HG03469 (cell line): Measurements from ENCODE around the gene CSF2RB.
"Not testable (repeated sequence)": the region's sequence is repeated elsewhere in the genome, so short reads cannot be mapped to it uniquely, and the experiment has no call there.

Experiments used
- ATAC-seq: cut with Tn5 transposase; IDR thresholded peaks from one replicate; pipeline ENCODE4 v1.9.1; 2021; ENCODE audit warnings: mild to moderate bottlenecking, moderate library complexity, moderate number of reproducible peaks; ENCODE audit not compliant: unreplicated experiment

CSF2RB gene

GRCh38 chr22:36961626-36962025, 48.2 kb downstream of the CSF2RB start:
- no peak for ATAC-seq

DNA sequence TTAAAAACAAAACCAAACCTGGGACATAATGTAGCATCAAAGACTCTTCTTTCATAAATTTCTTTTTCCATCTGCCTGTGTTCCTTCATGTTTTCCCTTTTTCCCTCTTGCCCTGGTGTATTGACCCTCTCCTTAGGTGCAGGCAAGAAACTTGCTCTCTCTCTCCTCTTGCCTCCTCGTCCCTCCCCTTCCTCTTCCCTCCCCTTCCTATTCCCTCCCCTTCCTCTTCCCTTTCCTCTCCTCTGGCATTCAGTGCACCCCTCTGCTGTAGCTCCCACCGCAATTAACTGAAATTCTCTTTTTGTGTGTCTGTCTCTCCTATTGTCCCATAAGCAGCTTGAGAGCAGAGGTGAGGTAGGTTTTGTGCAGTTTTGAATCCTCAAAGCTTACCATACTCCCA, 49.9 kb downstream of the CSF2RB start:
- ATAC-seq, result no peak

- ATAC-seq, result no peak
Observed at GRCh38 chr22:36964106-36964505, 50.7 kb downstream of the CSF2RB start.

DNA sequence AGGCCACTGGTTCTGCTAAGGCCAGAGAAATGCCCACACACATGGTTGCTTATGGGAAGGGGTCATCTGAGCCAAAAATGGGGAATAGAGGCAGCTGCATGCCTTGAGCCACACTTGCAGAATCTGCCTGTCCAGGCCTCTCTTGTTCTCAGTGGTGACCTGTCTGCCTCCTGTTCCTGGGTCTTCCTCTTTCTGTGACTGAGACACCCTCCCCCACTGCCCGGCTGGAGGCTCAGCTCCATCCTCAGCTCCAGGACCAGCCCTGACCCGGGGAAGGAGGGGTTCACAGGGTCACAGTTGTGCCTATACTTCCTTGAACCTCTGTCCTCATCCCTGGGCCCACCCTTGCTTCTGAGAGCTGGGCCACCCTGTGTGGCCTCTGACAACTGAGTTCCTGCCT, 52.3 kb downstream of the CSF2RB start:
- ATAC-seq, result no peak

GRCh38 chr22:36966851-36967540, 53.6 kb downstream of the CSF2RB start:
- no peak for ATAC-seq

GRCh38 chr22:36968249-36968964, 55.0 kb downstream of the CSF2RB start:
- no peak for ATAC-seq

DNA sequence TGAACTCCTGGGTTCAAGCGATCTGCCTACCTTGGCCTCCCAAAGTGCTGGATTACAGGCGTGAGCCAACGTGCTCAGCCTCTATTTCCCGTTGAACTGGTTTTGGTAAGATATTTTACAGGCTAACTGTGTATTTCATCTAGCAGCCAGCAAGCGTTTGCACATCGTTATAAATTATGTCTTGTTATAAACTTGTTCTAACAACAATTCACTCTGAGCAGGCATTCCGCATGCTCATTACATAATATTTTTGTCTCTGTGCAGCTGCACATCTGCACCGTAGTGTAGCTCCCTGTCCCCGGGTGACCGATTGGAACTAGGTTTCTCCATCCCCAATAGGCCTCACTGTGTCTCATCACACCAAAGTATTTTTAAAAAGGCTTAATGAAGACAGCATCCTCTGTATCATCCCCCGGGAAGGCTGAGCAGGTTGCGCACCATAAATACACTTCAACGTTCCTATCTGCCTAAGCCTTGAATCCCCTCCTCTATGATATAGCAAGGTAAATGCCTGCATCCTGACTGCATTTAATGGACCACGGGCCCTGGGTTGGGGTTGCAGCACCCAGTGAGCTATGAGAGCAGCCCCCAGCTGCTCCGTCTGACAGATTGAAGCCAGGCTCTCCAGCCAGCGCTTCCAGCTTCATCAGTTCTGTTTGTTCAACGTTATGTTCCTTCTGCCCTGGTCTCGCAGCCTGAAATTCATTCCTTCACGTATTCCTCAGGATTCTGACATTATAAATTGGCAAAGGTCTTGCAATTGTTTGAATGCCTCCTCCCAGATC, 58.1 kb downstream of the CSF2RB start:
- ATAC-seq, result no peak

GRCh38 chr22:36976606-36977005, 63.2 kb downstream of the CSF2RB start:
- no peak for ATAC-seq

GRCh38 chr22:36977401-36977861, 64.0 kb downstream of the CSF2RB start:
- no peak for ATAC-seq

- ATAC-seq, result no peak
Observed at GRCh38 chr22:36977947-36978660, 64.7 kb downstream of the CSF2RB start.

- ATAC-seq, result no peak
Observed at GRCh38 chr22:36979016-36979910, 65.8 kb downstream of the CSF2RB start.

GRCh38 chr22:36981247-36981775, 67.9 kb downstream of the CSF2RB start:
- no peak for ATAC-seq

- no peak for ATAC-seq
Observed at GRCh38 chr22:36982136-36982535, 68.7 kb downstream of the CSF2RB start.

DNA sequence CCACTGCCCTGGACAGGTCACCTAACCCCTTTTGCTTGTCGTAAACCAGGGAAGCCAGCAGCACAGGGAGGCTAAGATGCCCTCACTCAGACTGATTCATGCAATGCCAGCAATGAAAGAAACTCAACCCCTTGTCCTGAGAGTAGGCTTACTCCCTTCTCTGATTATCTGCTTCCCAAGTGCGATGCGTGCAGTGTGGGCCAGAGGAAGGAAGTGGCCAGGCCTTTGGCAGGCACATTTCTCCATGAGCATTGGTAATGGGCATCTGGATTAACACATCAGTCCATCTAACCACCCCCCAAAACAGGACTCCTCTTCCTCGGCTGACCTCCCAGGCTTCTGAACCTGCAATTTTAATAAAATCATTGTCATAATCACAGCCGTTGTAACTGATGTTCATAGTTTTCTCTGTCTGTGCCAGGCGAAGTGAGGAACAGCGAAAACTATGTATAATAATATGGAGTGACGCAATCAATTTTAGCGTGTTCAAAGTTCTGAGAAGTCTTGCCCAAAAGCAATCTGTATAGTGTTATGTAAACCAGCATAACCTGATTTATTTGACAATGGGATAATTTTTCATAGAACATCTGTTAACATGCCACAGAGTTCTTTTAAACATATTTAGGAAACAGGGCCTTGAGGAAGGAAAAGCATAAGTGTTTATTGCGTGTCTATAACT, 71.9 kb downstream of the CSF2RB start:
- no peak for ATAC-seq

GRCh38 chr22:36986242-36986821, 72.9 kb downstream of the CSF2RB start:
- no peak for ATAC-seq

DNA sequence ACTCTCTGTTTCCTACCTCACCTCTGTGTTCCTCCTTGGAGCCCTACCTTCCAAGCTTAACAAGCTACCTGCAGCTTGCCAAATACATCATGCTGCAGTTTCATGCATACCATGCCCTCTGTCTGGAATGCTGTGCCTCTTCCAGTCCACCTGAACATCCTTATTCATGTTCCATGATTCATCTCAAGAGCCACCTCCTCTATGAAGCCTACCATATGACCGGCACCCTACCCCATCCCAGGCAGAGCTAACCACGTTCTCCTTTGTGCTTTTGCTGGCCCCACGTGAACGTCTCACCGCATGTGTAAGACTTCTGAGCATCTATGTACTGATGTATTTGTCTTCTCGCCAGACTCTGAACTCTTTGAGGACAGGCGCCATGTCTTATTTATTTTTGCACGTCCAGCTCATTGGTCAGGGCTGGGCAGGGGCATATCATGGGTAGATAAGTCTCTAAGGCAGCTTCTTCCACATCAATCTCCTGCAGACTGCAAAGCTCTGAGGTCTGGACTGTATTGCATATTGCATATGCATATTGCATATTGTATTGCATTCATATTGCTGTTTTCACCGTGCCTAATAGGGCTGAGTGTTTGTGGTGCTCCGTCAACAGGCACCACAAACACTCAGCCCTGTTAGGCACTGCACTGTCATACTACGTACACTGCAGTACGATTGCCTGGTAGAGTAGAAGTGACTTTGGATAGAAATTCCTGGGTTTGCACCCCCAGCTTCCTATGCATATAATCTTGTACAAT, 74.8 kb downstream of the CSF2RB start:
- ATAC-seq, result no peak

DNA sequence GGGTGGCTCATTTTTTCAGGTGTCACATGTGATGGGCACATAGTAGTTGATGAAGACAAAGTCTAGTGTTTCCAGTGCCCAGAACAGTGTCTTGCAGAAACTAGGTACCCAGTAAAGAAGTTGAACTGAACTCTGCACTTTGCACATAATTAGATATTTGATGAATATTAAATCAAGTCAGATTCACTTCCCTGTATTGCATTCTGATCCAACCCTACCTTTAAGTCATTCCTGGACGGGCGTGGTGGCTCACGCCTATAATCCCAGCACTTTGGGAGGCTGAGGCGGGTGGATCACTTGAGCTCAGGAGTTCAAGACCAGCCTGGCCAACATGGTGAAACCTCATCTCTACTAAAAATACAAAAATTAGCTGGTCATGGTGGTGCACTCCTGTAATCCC, 75.6 kb downstream of the CSF2RB start:
- not testable (repeated sequence) for ATAC-seq
